Activated naive CD4-positive, alpha-beta T cell treated with anti-CD3 and anti-CD28 coated beads, Interleukin-2, amount 10 ng/mL, durations not matched to agents 7 days and 5 days (primary cell): ENCODE measurements around the gene MYL2.
"Not testable (repeated sequence)": the region's sequence is repeated elsewhere in the genome, so short reads cannot be mapped to it uniquely, and the experiment has no call there.

Experiments
- CTCF ChIA-PET: fragments of 350-600 bp; sonication (Branson Sonifier 250); formaldehyde crosslinking; loops from one replicate; lab custom pipeline; 2021; ENCODE audit warnings: antibody characterized with exemption; lab: Charles Lee
- DNase-seq: peaks from one replicate; pipeline ENCODE4 v3.0.0-alpha.2; 2020
- H3K27ac Mint-ChIP-seq: one replicate; pipeline ENCODE4 v1.8.0; 2021; ENCODE audit warnings: mild to moderate bottlenecking, moderate library complexity, mixed read lengths
- H3K27me3 Mint-ChIP-seq: one replicate; pipeline ENCODE4 v1.8.0; 2021; ENCODE audit warnings: mild to moderate bottlenecking, mixed read lengths
- H3K36me3 Mint-ChIP-seq: one replicate; pipeline ENCODE4 v1.8.0; 2021; ENCODE audit warnings: mixed read lengths
- H3K4me1 Mint-ChIP-seq: one replicate; pipeline ENCODE4 v1.8.0; 2021; ENCODE audit warnings: mixed read lengths
- H3K4me3 Mint-ChIP-seq: one replicate; pipeline ENCODE4 v1.8.0; 2021; ENCODE audit warnings: mild to moderate bottlenecking, moderate library complexity, mixed read lengths
- H3K9me3 Mint-ChIP-seq: one replicate; pipeline ENCODE4 v1.8.0; 2021; ENCODE audit warnings: mixed read lengths

Gene MYL2, protein sequence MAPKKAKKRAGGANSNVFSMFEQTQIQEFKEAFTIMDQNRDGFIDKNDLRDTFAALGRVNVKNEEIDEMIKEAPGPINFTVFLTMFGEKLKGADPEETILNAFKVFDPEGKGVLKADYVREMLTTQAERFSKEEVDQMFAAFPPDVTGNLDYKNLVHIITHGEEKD

DNA sequence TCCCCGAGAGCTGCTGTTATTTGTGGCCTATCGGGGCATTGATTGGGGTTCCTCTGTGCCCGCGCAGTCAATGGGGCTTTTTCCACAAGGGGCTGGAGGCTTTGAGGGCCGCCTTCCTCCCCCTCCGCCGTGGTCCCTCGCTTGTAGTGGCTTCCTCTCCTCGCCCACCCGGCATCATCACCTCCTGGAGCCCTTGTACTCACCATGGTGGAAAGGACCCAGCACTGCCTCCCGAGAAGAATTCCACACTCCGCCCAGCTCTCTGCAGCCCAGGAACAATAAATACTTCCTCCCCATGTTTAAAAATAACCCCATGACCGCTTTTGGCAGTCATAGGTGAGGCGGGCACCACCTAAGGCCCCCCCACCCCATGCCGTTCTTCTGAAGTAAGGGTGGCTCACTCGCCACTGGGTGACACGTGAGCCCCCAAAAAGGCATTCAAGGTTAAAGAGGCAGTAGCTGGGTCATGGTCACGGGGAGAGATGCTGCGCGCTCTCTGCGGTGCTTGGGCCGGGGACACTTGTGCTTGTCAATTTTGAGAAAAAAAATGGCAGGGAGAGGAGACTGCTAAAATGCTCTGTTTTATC is at the start of gene MYL2:
TSS of gene MYL2 (minus strand) at position 256 of the 587 bp plus-strand sequence. CDS start at position 206, 50 bp downstream.
- peaks cover 33% of the 10 kb centered on the region for H3K27me3 Mint-ChIP-seq
- H3K4me3 Mint-ChIP-seq = no peak within 1 kb of the TSS
- no peaks in the 10 kb centered on the region for H3K36me3 Mint-ChIP-seq
- no peaks in the 10 kb centered on the region for H3K9me3 Mint-ChIP-seq
- no peak for DNase-seq
- peak within 1 kb of the TSS; percentile 49 for H3K27ac Mint-ChIP-seq
- no peaks in the 10 kb centered on the region for H3K4me1 Mint-ChIP-seq
- CTCF ChIA-PET = no interaction called here

DNA sequence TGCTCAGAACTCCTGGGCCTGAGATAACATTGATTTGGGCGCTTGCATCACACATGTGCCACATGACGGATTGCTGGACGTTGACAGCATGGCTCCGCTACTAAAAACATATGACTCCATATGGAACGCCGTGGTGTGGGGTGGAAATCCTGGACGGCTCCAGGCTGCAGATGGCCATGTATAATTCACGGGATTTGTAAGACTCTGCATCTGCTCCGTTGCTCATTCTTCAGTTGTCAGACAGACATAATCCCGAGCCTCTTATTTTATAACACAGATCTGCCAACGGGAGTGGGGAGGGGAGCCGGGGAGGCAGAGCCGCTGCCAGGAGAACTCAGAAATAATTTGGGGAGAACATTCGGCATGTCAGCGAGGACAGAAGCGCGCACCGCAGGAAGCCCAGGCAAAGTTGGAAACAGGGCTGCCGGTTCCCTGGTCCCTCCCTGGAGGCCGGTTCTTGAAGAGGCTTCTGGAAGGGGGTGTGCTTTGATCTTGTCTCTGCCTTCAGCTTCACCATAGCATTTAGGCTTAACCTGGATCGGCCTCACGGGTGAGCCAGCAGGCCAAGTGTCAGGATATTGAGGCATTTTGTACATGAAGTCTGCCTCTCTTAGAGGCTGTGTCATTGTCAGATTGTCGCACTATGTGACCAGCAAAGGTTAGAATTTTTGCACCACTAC is 45.8 kb upstream of the MYL2 start:
- Mint-ChIP-seq H3K27ac (no peak overlapping the region), H3K4me1 (no peaks in the 10 kb centered on the region), H3K36me3 (no peaks in the 10 kb centered on the region), H3K9me3 (no peaks in the 10 kb centered on the region), H3K27me3 (peaks cover 20% of the 10 kb centered on the region), H3K4me3 (no peak overlapping the region)
- CTCF ChIA-PET = no interaction called here
- DNase-seq = no peak

DNA sequence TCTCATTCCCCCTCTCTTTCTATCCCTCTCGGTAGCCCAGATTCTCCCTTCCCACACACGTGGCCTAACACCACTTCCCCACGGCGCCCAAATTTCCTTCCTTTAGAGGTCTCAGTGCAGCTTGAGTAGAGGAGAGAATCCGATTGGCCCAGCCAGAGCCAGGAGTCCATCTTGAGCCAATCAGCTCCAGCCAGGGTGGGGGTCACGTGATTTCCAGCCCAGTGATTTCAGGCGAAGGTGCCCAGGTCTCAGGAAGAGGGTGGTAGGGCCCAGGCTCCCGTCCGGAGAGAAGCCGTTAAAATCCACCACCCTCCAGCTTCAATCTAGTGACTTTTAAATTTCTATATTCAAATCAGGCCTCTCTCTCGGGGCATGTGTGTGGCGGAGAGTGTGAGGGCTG is 45.2 kb upstream of the MYL2 start:
- Mint-ChIP-seq H3K4me3 (no peak overlapping the region), H3K9me3 (no peaks in the 10 kb centered on the region)
- CTCF ChIA-PET = no interaction called here

DNA sequence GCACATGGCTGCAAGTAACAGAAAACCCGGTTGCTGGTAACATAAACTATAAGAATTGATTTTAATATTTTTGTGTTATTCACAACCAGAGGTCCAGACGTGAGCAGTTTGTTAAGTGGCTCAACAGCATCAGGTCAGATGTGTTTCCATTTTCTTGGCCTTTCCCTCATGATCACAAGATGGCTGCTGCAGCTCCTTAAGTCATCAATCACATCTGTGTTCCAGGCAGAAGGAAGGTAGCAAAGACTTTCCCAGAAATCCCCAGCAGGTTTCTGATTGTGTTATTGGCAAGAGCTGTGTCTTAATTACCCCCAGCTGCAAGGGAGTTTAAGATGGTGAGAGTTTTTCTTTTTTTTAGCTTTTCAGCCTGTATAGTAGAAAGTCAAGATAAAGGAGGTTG is 40.4 kb upstream of the MYL2 start:
- H3K4me3 Mint-ChIP-seq = no peak overlapping the region
- H3K9me3 Mint-ChIP-seq = no peaks in the 10 kb centered on the region
- CTCF ChIA-PET = no interaction called here
- H3K27ac Mint-ChIP-seq = no peak overlapping the region
- no peaks in the 10 kb centered on the region for H3K36me3 Mint-ChIP-seq
- DNase-seq = no peak
- peaks cover 30% of the 10 kb centered on the region for H3K27me3 Mint-ChIP-seq
- no peaks in the 10 kb centered on the region for H3K4me1 Mint-ChIP-seq

More for the DNA sequence above, 45.2 kb upstream of the MYL2 start:
- H3K27ac Mint-ChIP-seq = no peak overlapping the region
- H3K4me1 Mint-ChIP-seq = no peaks in the 10 kb centered on the region
- H3K36me3 Mint-ChIP-seq = no peaks in the 10 kb centered on the region
- DNase-seq = no peak
- H3K27me3 Mint-ChIP-seq = peaks cover 20% of the 10 kb centered on the region

DNA sequence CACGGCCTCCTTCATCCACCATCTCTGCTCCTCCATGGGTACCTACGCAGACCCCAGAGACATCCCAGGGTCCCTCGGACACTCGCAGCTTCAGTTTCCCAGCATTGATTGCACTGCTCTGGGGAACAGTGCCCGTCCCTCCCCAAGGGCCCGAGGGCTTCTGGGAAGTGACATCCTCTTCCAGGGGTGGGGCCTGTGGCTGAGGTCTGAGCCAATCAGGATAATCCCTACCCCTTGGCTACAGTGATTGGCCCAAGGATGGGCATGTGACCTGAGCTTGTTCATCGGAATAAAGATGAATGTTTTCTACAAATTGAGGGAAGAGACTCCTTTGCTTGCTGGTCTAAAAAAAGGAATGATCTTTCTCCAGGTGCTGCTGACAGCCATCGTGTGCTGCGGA is 37.3 kb upstream of the MYL2 start:
- CTCF ChIA-PET = no interaction called here
- H3K4me1 Mint-ChIP-seq = no peaks in the 10 kb centered on the region

DNA sequence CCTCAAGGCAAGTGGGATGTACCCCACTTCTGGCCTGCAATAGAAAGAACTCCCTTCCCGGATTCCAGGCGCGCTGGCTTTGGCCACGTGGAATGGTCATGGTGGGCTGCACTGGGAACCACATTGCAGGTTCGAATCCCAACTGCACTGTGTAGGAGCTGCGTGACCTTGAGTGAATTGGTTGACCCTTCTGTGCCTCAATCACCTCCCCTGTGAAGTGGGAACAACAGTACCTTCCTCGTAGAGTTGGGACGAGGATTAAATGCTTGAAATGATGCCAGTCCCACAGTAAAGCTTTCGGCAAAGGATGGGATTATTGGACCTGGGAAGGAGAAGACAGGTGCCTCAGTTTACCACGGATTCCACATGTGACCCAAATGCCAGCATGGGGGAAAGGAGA is 36.8 kb upstream of the MYL2 start:
- H3K27me3 Mint-ChIP-seq = peaks cover 15% of the 10 kb centered on the region
- no peak for DNase-seq
- H3K27ac Mint-ChIP-seq = no peak overlapping the region
- no peaks in the 10 kb centered on the region for H3K4me1 Mint-ChIP-seq
- CTCF ChIA-PET = no interaction called here
- H3K9me3 Mint-ChIP-seq = no peaks in the 10 kb centered on the region
- no peaks in the 10 kb centered on the region for H3K36me3 Mint-ChIP-seq
- H3K4me3 Mint-ChIP-seq = no peak overlapping the region

More for the DNA sequence above, 37.3 kb upstream of the MYL2 start:
- H3K36me3 Mint-ChIP-seq = no peaks in the 10 kb centered on the region
- no peaks in the 10 kb centered on the region for H3K9me3 Mint-ChIP-seq
- no peak overlapping the region for H3K27ac Mint-ChIP-seq
- no peak for DNase-seq
- peaks cover 15% of the 10 kb centered on the region for H3K27me3 Mint-ChIP-seq
- H3K4me3 Mint-ChIP-seq = no peak overlapping the region

DNA sequence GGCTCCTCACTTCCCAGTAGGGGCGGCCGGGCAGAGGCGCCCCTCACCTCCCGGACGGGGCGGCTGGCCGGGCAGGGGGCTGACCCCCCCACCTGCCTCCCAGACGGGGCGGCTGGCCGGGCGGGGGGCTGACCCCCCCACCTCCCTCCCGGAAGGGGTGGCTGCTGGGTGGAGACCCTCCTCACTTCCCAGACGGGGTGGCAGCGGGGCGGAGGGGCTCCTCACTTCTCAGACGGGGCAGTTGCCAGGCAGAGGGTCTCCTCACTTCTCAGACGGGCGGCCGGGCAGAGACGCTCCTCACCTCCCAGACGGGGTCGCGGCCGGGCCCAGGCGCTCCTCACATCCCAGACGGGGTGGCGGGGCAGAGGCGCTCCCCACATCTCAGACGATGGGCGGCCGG is 30.5 kb upstream of the MYL2 start:
- H3K27ac Mint-ChIP-seq, CTCF ChIA-PET, H3K36me3 Mint-ChIP-seq, H3K27me3 Mint-ChIP-seq, H3K4me3 Mint-ChIP-seq, H3K9me3 Mint-ChIP-seq, DNase-seq, H3K4me1 Mint-ChIP-seq: not testable (repeated sequence)

DNA sequence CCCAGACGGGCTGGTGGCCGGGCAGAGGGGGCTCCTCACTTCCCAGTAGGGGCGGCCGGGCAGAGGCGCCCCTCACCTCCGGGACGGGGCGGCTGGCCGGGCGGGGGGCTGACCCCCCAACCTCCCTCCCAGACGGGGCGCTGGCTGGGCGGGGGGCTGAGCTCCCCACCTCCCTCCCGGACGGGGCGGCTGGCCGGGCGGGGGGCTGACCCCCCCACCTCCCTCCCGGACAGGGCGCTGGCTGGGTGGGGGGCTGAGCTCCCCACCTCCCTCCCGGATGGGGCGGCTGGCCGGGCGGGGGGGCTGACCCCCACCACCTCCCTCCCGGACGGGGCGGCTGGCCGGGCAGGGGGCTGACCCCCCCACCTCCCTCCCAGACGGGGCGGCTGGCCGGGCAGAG is 30.1 kb upstream of the MYL2 start:
- not testable (repeated sequence) for DNase-seq, H3K27ac Mint-ChIP-seq, H3K4me1 Mint-ChIP-seq

DNA sequence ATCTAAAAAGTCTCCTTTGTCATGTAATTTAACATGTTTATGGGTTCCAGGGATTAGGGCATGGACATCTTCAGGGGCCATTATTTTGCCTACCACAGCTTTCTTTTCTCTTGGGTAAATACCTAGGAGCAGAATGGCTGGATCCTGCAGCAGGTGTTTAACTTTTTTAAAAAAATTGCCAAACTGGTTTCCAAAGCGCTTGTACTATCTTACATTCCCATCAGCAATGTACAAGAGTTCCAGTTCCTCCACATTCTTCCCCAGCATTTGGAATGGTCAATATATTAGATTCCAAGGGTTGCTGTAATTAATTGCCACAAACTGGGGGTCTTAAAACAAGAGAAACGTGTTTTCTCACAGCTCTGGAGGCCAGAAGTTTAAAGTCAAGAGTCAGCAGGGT is 27.7 kb upstream of the MYL2 start:
- Mint-ChIP-seq H3K4me1 (no peaks in the 10 kb centered on the region), H3K27me3 (peaks cover 4% of the 10 kb centered on the region), H3K27ac (no peak overlapping the region), H3K36me3 (no peaks in the 10 kb centered on the region), H3K4me3 (no peak overlapping the region), H3K9me3 (peaks cover 5% of the 10 kb centered on the region)
- no peak for DNase-seq
- CTCF ChIA-PET = interaction anchor here (1.4 kb wide), 1 partner anchor 13 kb away, joined by 3 read pairs; no protein-coding TSS in a partner anchor

More for the DNA sequence above, 30.1 kb upstream of the MYL2 start:
- CTCF ChIA-PET, H3K27me3 Mint-ChIP-seq, H3K36me3 Mint-ChIP-seq, H3K9me3 Mint-ChIP-seq, H3K4me3 Mint-ChIP-seq: not testable (repeated sequence)

DNA sequence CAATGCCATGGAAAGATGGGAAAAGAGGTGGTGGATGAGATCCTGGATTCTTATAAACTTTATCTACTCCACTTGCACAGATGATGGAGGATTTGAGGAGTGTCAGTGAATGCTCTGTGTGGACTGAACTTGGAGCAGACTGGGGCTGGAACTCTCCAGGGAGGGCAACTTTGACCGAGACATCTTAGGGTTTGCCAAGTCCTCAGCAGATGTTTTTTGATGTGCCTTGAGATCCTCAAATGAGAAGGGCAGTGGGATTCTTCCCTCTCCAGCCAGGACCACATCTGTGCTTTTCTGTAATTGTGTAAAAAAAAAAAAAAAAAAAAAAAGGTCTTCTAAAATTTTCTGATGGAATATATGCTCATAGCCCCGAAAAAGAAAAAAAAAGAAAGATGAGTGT is 23.0 kb upstream of the MYL2 start:
- CTCF ChIA-PET = interaction anchor here (1.3 kb wide), 1 partner anchor 12 kb away, joined by 4 read pairs; no protein-coding TSS in a partner anchor
- Mint-ChIP-seq H3K4me1 (no peaks in the 10 kb centered on the region), H3K27me3 (peaks cover 15% of the 10 kb centered on the region), H3K4me3 (no peak overlapping the region), H3K27ac (no peak overlapping the region), H3K9me3 (peaks cover 5% of the 10 kb centered on the region), H3K36me3 (no peaks in the 10 kb centered on the region)
- DNase-seq = no peak

DNA sequence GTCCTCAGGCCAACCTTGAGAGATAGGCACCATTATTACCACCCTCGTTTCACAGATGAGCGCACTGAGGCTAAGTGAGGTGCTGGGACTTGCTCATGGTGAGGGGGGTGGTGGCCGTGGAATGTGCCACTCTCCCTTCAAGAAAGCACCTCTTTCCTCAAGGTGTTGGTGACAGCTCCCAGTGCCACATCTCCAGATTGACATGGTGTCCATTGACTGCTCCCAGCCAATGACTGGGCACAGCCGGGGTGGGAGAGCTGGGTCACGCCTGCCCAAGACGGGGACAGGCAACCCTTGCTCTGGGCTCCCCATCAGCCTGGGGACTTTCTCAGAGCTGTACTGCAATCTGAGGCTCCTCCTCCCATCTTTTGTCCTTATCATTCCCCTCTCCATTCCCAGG is 21.0 kb upstream of the MYL2 start:
- no peak for DNase-seq
- CTCF ChIA-PET = no interaction called here
- no peak overlapping the region for H3K4me3 Mint-ChIP-seq
- peaks cover 25% of the 10 kb centered on the region for H3K27me3 Mint-ChIP-seq
- H3K36me3 Mint-ChIP-seq = no peaks in the 10 kb centered on the region
- no peak overlapping the region for H3K27ac Mint-ChIP-seq
- peaks cover 5% of the 10 kb centered on the region for H3K4me1 Mint-ChIP-seq
- peaks cover 1% of the 10 kb centered on the region for H3K9me3 Mint-ChIP-seq

DNA sequence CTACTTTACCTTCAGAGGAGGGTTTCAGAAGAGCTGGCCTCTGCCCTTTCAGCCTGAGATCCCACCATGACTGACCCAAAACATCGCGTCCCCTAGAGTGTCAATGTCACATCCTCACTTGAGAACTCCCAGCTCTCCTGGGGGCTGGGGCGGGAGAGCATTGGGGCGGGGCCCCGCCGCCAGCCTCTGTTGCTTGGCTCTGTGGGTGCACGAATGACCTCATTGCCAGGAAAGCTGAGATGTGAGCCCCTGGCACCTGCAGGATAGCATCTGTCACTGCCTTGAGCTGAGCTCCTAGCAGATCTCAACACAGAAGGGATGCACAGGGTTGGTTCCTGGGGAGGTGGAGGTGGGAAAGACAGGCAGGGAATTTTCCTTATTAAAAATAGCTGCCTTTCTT is 20.6 kb upstream of the MYL2 start:
- Mint-ChIP-seq H3K27ac (no peak overlapping the region), H3K36me3 (no peaks in the 10 kb centered on the region)
- CTCF ChIA-PET = no interaction called here

DNA sequence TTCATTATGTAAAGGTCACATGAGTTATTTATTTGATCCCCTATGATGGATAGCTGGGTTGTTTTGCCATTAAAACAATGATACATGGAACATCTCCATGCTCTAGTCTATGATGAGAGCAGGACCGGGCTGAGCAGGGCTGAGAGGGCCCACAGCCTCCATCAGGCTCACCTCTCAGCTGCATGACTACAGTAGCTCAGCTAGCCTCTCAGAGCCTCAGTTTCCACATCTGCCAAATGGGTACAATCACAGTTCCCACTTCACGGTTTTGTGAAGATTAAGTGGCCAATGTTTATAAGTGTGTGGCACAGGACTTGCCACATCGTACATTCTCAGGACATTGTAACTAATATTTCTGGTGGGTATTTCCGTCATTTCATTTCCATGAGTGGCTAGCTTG is 19.9 kb upstream of the MYL2 start:
- no peaks in the 10 kb centered on the region for H3K9me3 Mint-ChIP-seq
- no peak overlapping the region for H3K4me3 Mint-ChIP-seq
- peaks cover 5% of the 10 kb centered on the region for H3K4me1 Mint-ChIP-seq
- H3K36me3 Mint-ChIP-seq = no peaks in the 10 kb centered on the region
- peaks cover 32% of the 10 kb centered on the region for H3K27me3 Mint-ChIP-seq
- CTCF ChIA-PET = no interaction called here
- no peak for DNase-seq
- no peak overlapping the region for H3K27ac Mint-ChIP-seq

More for the DNA sequence above, 20.6 kb upstream of the MYL2 start:
- Mint-ChIP-seq H3K27me3 (peaks cover 26% of the 10 kb centered on the region), H3K4me3 (no peak overlapping the region), H3K9me3 (no peaks in the 10 kb centered on the region), H3K4me1 (peaks cover 5% of the 10 kb centered on the region)
- no peak for DNase-seq

DNA sequence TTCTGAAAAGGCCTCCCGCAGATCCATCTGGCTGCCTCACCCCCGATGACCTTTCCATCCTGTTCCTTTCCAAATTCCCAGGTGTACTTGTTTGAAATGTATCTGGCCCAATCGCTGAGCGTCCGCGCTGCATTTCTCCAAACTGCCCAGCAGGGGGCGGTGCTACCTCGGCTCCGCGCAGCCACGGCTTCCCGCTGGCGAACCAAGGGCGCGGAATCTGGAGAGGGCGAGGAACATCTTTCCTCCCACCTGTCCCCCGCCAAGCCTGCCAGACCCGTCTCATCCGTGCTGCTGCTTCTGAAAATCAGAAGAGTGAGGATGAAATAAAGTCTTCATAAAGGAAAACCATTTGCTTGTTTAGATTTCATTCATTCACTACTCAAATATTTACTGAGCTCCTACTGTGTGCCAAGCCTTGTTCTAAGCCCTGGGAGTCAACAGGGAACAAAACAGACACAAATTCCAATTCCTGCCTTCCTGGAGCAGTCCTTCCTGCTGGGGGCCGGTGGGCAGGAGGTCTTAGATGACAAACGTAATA is 16.8 kb upstream of the MYL2 start:
- H3K36me3 Mint-ChIP-seq = no peaks in the 10 kb centered on the region
- H3K27ac Mint-ChIP-seq = no peak overlapping the region
- peaks cover 5% of the 10 kb centered on the region for H3K4me1 Mint-ChIP-seq
- no peak overlapping the region for H3K4me3 Mint-ChIP-seq
- H3K9me3 Mint-ChIP-seq = no peaks in the 10 kb centered on the region
- peak; percentile 63 for DNase-seq
- CTCF ChIA-PET = interaction anchor here (0.6 to 2.1 kb wide), 9 partner anchors 9 to 1257 kb away, joined by 3 to 7 read pairs (median 3); no protein-coding TSS in a partner anchor
- peaks cover 25% of the 10 kb centered on the region for H3K27me3 Mint-ChIP-seq
